ENCODE data around the gene MTARC1.

The MTARC1 gene

DNA sequence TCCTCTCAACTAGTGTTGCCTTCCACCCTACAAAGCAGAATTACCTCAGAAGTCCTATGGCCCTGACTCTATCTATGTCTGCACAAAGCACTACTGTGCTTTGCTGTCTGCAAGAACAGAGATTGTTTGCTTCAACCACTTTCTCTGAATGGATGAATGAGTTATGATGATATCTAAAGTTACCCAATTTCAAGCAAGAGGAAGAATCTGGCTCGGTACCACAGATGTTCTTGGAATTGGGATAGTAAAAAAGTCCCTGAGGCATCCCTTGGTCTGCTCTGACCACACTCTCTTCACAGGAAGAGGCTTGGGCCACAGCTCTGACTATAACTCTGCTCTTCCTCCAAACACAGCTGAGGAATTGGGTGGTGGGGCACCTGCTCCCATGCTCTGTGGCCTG, 31.2 kb downstream of the MTARC1 start:
- DNase-seq (ENCODE audit: insufficient read length, low spot score): no peak
- TF ChIP-seq, protein P1, sequence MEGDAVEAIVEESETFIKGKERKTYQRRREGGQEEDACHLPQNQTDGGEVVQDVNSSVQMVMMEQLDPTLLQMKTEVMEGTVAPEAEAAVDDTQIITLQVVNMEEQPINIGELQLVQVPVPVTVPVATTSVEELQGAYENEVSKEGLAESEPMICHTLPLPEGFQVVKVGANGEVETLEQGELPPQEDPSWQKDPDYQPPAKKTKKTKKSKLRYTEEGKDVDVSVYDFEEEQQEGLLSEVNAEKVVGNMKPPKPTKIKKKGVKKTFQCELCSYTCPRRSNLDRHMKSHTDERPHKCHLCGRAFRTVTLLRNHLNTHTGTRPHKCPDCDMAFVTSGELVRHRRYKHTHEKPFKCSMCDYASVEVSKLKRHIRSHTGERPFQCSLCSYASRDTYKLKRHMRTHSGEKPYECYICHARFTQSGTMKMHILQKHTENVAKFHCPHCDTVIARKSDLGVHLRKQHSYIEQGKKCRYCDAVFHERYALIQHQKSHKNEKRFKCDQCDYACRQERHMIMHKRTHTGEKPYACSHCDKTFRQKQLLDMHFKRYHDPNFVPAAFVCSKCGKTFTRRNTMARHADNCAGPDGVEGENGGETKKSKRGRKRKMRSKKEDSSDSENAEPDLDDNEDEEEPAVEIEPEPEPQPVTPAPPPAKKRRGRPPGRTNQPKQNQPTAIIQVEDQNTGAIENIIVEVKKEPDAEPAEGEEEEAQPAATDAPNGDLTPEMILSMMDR (IDR thresholded peaks at IDR 0.05; ENCODE audit: insufficient read depth, missing control alignments): no peak
- no peak for FAIRE-seq

DNA sequence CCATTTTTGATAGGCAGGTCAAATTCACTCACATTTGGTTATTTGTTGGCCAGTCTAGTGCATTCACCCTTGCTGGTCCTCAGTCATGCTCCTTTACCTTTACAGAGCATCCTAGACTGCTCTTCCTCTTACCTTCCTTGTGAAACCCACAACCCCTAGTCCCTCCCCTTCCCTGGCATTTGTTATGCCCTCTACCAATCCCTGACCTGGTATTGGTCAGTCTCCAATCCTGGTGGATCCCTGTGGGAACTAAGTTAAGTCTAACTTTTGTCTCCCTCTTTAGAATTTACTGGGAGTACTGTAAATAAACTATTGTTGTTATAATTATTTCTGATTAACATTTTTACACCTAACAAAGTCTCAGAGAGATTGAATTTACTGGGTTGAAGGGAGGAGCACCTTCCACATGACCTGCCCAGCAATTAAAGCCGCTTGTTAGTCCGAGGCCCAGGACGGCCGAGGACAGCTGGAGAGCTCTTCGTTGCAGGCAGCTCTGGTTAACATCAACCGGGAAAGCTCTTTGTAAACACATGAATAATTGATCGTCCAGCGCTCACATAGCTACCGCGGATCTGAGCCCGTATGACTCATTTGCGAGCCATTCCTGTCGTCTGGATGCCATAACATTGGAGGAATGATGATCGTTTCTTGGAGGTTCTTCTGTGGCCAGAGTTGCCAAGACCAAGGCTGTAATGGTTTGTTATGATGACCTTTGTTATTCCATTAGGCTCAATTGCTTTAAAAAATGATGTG, 31.9 kb downstream of the MTARC1 start:
- TF ChIP-seq, protein P1 (IDR thresholded peaks at IDR 0.05; ENCODE audit: insufficient read depth, missing control alignments): no peak
- no peak for DNase-seq (ENCODE audit: insufficient read length, low spot score)

DNA sequence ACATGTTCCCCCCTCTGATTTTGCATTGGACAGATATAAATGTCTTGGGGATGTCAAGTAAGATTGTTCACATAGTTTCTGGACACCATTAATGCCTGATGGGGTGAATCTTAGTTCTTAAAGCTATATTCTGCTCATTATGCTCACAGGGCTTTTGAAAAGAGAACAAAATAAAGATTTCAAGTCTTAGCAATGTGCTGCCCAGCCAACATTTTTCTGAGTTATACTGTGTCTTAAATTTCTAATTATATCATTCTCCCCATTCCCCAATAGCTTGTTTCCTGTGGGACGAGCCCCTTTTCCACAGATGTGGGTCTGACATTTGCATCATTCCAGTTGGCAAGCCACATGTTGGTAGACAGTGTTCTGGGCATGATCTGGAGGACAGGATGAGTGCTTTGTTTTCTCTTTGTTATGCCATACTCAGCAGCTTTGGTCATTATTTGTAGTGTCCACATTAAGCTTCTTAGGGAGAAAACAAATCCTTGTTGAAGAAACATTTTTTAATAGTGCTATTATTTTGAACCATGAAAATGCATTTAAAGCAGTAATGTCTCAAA, 32.8 kb downstream of the MTARC1 start:
- no peak for DNase-seq (ENCODE audit: insufficient read length, low spot score)
- TF ChIP-seq, protein P1 (IDR thresholded peaks at IDR 0.05; ENCODE audit: insufficient read depth, missing control alignments): no peak
- no peak for FAIRE-seq

More for the DNA sequence above, 31.9 kb downstream of the MTARC1 start:
- FAIRE-seq: no peak

DNA sequence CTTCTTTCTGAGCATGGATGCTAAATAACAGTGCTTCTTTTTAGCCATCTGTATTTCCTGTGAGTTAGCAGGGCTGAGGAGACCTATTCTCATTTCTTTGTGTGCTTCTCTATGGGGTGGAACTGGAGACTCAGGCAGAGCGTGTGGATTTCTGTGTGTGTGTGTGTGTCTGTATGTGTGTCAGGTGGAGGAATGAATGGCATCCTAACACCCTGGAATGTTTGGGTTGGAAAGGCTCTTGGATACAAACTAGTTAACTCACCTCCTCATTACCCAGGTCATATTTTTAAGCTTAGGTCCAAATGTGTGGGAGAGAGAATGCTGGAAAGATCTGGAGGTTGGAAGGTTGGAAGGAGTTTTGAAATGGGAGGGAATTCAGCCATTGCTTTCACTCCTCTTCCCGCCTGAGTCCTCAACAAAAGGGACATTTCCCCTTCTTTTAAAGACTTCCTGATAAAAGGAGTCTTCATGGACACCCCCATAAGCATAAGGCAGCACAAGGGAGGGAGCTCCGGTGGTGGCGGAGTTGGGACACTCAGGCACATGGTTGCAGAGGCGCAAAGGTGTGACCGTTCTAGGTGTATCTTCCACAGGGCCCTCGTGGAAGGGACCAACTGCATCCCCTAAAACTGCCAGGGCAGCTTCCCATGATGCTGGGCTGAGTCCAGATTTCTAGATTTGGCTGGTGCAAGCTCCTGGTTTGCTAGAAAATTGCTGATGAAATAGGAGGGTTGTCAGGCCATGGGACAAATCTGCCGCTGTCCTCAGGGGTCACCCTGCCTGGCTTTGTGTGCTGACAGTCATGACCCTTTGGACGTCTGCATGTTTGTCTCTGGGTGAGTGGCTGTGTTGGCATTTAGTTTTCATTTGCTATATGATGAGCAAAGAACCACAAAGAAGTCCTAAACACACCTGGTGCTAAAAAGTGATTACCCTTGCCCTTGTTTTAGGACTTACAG, 37.6 kb downstream of the MTARC1 start:
- DNase-seq (ENCODE audit: insufficient read length, low spot score) (no peak), FAIRE-seq (no peak)
- TF ChIP-seq, protein P1 (IDR thresholded peaks at IDR 0.05; ENCODE audit: insufficient read depth, missing control alignments): no peak

DNA sequence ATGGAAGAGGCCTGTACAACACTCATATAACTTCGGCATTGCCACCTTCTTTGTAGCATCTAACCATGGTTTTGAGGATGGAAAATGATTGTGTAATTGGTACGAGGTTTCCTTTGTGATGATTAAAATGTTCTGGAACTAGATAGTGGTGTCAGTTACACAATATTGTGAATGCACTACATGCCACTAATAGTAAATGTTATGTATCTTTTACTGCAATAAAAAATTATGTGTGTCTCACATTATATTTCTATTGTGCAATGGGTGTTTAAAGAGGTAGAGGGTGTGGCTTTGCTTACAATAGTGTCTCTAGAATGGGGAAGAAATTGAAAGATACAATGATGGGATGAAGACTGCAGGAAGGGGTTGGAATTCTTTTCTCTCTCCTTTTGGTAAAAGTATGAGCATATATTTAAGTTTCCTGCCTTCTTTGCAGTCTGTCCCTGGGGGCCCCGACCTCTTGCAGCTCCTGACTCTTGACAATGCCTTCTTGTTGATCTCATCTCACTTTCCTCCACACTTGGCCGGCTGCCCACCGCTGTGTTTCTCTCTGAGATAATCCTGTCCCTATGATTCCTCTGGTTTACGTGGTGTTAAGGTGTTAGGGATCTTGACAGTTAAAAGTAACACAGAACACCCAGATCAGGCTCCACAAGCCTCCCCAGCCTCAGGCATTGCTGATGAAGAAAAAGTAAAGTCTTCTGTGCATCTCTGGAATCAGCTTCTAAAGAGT, 39.3 kb downstream of the MTARC1 start:
- DNase-seq (ENCODE audit: insufficient read length, low spot score): no peak
- TF ChIP-seq, protein P1 (IDR thresholded peaks at IDR 0.05; ENCODE audit: insufficient read depth, missing control alignments): no peak
- no peak for FAIRE-seq

DNA sequence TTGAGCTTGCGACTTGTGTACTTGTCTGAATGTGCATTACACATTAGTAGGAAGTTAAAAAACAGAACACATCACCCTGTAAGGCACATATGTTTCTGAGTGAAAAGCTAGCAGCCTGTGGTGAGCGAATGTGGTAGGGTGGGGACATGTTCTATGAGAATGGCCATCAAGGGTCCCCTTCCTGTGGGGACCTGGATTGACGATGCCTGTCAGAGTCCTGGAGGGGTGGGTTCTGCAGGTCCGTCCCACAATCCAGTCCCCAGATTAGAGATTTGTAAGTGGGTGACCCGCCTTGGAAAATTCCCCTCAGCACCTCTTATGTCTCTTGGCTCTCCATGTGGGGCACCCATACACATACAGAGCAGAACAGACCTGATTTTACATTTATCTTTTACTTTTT, 40.0 kb downstream of the MTARC1 start:
- TF ChIP-seq, protein P1 (IDR thresholded peaks at IDR 0.05; ENCODE audit: insufficient read depth, missing control alignments): no peak
- DNase-seq (ENCODE audit: insufficient read length, low spot score) (no peak), FAIRE-seq (no peak)

Data from D721Med (cell line).